Measurements from ENCODE around the gene HNF4A. TPM values are rescaled to one million over a fixed set of nuclear protein-coding genes. Genes with fewer than 3 reads are reported as not detected.

The HNF4A gene
- total RNA-seq, 2 donors from 2014 or later = not detected

- DNase-seq (ENCODE audit: low spot score) = no peak
- Histone ChIP-seq H3K36me3 (no peaks in the 10 kb centered on the region), H3K27ac (no peak overlapping the region), H3K4me3 (no peak overlapping the region), H3K4me1 (peaks cover 0 to 8% of the 10 kb centered on the region in 2 donors), H3K9me3 (no peaks in the 10 kb centered on the region), H3K27me3 (no peaks in the 10 kb centered on the region)
- no peak for TF ChIP-seq CTCF (IDR thresholded peaks at IDR 0.05)
Observed at GRCh38 chr20:44331201-44331600, 24.3 kb upstream of the HNF4A start.

DNA sequence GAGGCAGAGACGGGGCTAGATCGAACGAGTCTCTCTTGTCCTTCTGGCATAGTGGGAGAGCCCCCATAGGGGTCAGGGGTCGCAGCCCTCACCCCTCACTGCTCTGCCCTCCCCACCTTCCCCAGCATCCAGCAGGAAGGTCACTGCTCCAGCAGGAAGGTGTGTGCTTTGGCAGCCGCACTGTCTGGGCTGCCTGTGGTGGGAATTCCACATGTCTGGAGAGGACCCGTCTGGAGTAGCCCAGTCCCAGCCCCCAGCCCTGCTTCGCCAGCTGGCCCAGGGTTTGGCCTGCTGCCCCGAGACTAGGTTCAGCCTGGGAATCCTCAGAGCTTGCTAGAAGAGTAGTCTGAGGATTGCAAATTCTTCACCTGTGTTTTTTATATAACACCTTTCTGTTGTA, 21.2 kb upstream of the HNF4A start:
- Histone ChIP-seq H3K27me3 (no peaks in the 10 kb centered on the region), H3K9me3 (no peaks in the 10 kb centered on the region), H3K4me1 (no peaks in the 10 kb centered on the region), H3K36me3 (no peaks in the 10 kb centered on the region), H3K4me3 (no peak overlapping the region), H3K27ac (no peak overlapping the region)
- DNase-seq (ENCODE audit: low spot score) = no peak
- no peak for TF ChIP-seq CTCF (IDR thresholded peaks at IDR 0.05)

DNA sequence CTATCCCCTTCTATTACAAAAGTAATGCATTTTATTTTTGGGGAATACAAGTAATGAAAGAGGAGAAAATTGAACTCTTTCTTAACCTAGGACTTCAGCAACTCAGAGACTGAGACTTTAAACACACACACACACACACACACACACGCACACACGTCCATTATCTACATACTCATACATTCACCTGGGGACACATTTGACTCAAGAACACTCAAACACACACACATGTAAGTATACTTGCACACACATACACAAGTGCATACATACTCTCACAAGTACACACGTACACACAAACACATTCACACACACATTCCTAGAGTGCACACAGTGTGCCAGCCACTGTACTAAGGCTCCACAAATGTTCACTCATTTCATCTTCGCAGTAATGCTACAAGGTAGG, 20.8 kb upstream of the HNF4A start:
- Histone ChIP-seq H3K36me3 (no peaks in the 10 kb centered on the region), H3K4me3 (no peak overlapping the region), H3K27me3 (no peaks in the 10 kb centered on the region), H3K4me1 (no peaks in the 10 kb centered on the region), H3K9me3 (no peaks in the 10 kb centered on the region), H3K27ac (no peak overlapping the region)
- no peak for TF ChIP-seq CTCF (IDR thresholded peaks at IDR 0.05)
- DNase-seq (ENCODE audit: low spot score) = no peak

- H3K36me3 ChIP-seq = no peaks in the 10 kb centered on the region
- no peak overlapping the region for H3K4me3 ChIP-seq
- H3K4me1 ChIP-seq = no peaks in the 10 kb centered on the region
- no peak overlapping the region for H3K27ac ChIP-seq
- no peaks in the 10 kb centered on the region for H3K27me3 ChIP-seq
- no peak for DNase-seq (ENCODE audit: low spot score)
- no peaks in the 10 kb centered on the region for H3K9me3 ChIP-seq
- TF ChIP-seq CTCF (IDR thresholded peaks at IDR 0.05) = no peak
Observed at GRCh38 chr20:44335675-44336074, 19.8 kb upstream of the HNF4A start.

GRCh38 chr20:44336086-44336485, 19.4 kb upstream of the HNF4A start:
- Histone ChIP-seq H3K27me3 (no peaks in the 10 kb centered on the region), H3K4me3 (no peak overlapping the region), H3K27ac (no peak overlapping the region), H3K9me3 (no peaks in the 10 kb centered on the region), H3K36me3 (no peaks in the 10 kb centered on the region), H3K4me1 (no peaks in the 10 kb centered on the region)
- DNase-seq (ENCODE audit: low spot score) = no peak
- no peak for TF ChIP-seq CTCF (IDR thresholded peaks at IDR 0.05)

- Histone ChIP-seq H3K27me3 (no peaks in the 10 kb centered on the region), H3K9me3 (no peaks in the 10 kb centered on the region), H3K27ac (no peak within 1 kb of the TSS), H3K36me3 (no peaks in the 10 kb centered on the region), H3K4me3 (no peak within 1 kb of the TSS), H3K4me1 (no peaks in the 10 kb centered on the region)
- DNase-seq (ENCODE audit: low spot score) = no peak
- no peak for TF ChIP-seq CTCF (IDR thresholded peaks at IDR 0.05)
Observed at GRCh38 chr20:44336725-44337380, 18.6 kb upstream of the HNF4A start, which contains the start of gene R3HDML. TSS of gene R3HDML (plus strand) at chr20:44337043. CDS start at chr20:44337158, 115 bp downstream.

All from right atrium auricular region (tissue), 2 donors.